Neural progenitor cell (in vitro differentiated cells): ENCODE data around the gene PLEKHA1. TPM values are rescaled to one million over a fixed set of nuclear protein-coding genes. Genes with fewer than 3 reads are reported as not detected.

Experiments
- DNase-seq: peaks from one replicate; pipeline ENCODE4 v3.0.0-alpha.2; 2016; ENCODE audit warnings: low spot score
- H2AFZ ChIP-seq: fragments of 200-600 bp; sonication (generic); replicated peaks from 2 replicates; pipeline ENCODE4 v1.6.1; 2016; ENCODE audit warnings: antibody characterized with exemption
- H3F3A ChIP-seq: fragments of 200-600 bp; sonication (generic); 2 replicates; pipeline ENCODE4 v1.6.1; 2016; ENCODE audit warnings: antibody characterized with exemption, low read depth
- H3K27ac ChIP-seq: fragments of 200-600 bp; sonication (generic); 2 replicates; pipeline ENCODE4 v1.5.1; 2016; ENCODE audit warnings: mild to moderate bottlenecking
- H3K27me3 ChIP-seq: fragments of 200-600 bp; sonication (generic); 2 replicates; pipeline ENCODE4 v1.6.1; 2016; ENCODE audit warnings: mild to moderate bottlenecking, moderate library complexity
- H3K36me3 ChIP-seq: fragments of 200-600 bp; sonication (generic); 2 replicates; pipeline ENCODE4 v1.5.1; 2016
- H3K4me1 ChIP-seq: fragments of 200-600 bp; sonication (generic); 2 replicates; pipeline ENCODE4 v1.6.1; 2016; ENCODE audit warnings: mixed run types
- H3K4me2 ChIP-seq: fragments of 200-600 bp; sonication (generic); 2 replicates; pipeline ENCODE4 v1.6.1; 2016
- H3K4me3 ChIP-seq: fragments of 200-600 bp; sonication (generic); 2 replicates; pipeline ENCODE4 v1.5.1; 2016
- H3K79me2 ChIP-seq: fragments of 200-600 bp; sonication (generic); 2 replicates; pipeline ENCODE4 v1.6.1; 2016; ENCODE audit warnings: low read depth
- H3K9ac ChIP-seq: fragments of 200-600 bp; sonication (generic); 2 replicates; pipeline ENCODE4 v1.6.1; 2016
- H3K9me3 ChIP-seq: fragments of 200-600 bp; sonication (generic); 2 replicates; pipeline ENCODE4 v1.5.1; 2016; ENCODE audit warnings: low read depth
- H4K20me1 ChIP-seq: fragments of 200-600 bp; sonication (generic); 2 replicates; pipeline ENCODE4 v1.6.1; 2016; ENCODE audit warnings: low read depth
- H3K27ac Mint-ChIP-seq: 3 replicates; pipeline ENCODE4 v1.8.0; 2021; ENCODE audit warnings: mixed read lengths
- H3K27me3 Mint-ChIP-seq: 2 replicates; pipeline ENCODE4 v1.8.0; 2022; ENCODE audit warnings: low read depth, mild to moderate bottlenecking, inconsistent platforms, moderate library complexity, mixed read lengths; ENCODE audit not compliant: insufficient read depth
- H3K36me3 Mint-ChIP-seq: 3 replicates; pipeline ENCODE4 v1.8.0; 2021; ENCODE audit warnings: mixed read lengths
- H3K4me1 Mint-ChIP-seq: 3 replicates; pipeline ENCODE4 v1.8.0; 2021; ENCODE audit warnings: mixed read lengths
- H3K4me3 Mint-ChIP-seq: 3 replicates; pipeline ENCODE4 v1.8.0; 2021; ENCODE audit warnings: mild to moderate bottlenecking, moderate library complexity, mixed read lengths
- H3K9me3 Mint-ChIP-seq: 3 replicates; pipeline ENCODE4 v1.8.0; 2020; ENCODE audit warnings: mixed read lengths
- EZH2 ChIP-seq: fragments of 200-600 bp; sonication (generic); IDR thresholded peaks from 2 replicates; pipeline ENCODE4 v1.6.1; 2017; ENCODE audit warnings: antibody characterized with exemption, mild to moderate bottlenecking, moderate library complexity
- EZH2phosphoT487 ChIP-seq: fragments of 200-600 bp; sonication (generic); IDR thresholded peaks from 2 replicates; pipeline ENCODE4 v1.6.1; 2017; ENCODE audit warnings: antibody characterized with exemption
- total RNA-seq: library from RNA; depleted of rRNA; stranded (reverse); fragments of >200 nt; gene quantifications from 2 replicates; pipeline ENCODE4 v1.2.3, GENCODE V29; 2015; ENCODE audit warnings: low replicate concordance
- TF ChIP-seq, protein P1 (sequence below): fragments of 200-600 bp; sonication (generic); IDR thresholded peaks from 2 replicates; pipeline ENCODE4 v1.5.1; 2017; ENCODE audit warnings: antibody characterized with exemption, mild to moderate bottlenecking

PLEKHA1 gene
- total RNA-seq, 1 donor from 2014 or later: 79.1 TPM

DNA sequence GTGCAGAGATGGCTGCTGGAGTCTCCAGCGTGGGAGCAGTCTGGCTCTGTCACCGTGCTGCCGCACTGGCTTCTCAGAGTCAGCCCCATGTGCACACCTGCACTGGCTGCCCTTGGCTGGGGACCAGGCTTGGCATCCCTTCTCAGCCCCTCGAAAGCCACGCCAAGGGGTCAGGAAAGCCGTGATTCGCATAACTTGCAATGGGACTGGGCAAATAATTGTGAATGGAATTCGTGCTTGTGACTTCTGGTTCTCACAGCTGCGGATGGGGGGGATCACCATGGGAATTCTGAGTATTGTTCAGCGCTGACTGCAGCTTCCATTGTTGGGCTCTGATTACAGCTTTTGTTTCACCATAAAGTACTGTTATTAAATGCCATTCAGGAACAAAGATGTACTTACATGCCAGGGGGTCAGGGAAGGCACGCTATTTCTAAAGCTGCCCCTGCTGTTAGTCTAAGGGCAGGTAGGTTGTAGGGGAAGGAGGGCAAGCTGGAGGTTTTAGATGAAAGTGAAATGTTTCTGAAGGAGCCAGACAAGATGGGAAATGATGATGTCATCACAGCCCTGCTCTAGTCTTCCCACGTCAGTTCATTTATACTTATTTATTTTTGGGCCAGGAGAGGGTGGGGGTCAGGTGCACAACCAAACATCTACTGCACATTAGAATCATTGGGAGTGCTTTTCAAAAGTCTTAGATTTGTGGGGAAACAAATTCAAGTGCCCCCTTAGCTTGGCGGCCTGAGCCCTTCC lies 5.8 kb upstream of the PLEKHA1 start:
- peak overlapping the region; percentile 53 for H3K27ac Mint-ChIP-seq

DNA sequence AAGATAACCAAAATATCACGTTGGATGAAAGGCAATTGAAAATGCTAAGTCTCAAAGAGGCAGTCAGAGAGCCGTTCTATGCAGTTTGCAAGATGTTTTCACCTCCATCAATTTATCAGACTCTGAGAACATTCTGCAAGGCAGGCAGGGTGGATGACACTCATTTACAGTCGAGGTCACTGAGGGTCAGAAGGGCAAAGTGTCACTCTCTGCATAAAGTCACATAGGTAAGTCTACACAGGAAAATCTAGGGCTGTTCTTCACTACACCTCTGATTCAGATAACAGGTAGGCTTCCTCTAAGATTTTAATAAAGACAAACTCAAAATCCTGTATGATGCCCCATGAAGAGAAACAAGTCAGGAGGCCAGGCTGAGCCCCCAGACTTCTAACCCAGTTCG lies 1.4 kb upstream of the PLEKHA1 start:
- H4K20me1 ChIP-seq: no peaks in the 10 kb centered on the region
- H3K36me3 Mint-ChIP-seq: no peaks in the 10 kb centered on the region
- no peak overlapping the region for H3K4me2 ChIP-seq
- no peak for DNase-seq
- H3K9me3 ChIP-seq: no peaks in the 10 kb centered on the region
- H3K36me3 ChIP-seq: no peaks in the 10 kb centered on the region
- TF ChIP-seq EZH2: no peak
- no peak for TF ChIP-seq EZH2phosphoT487
- TF ChIP-seq, protein P1, sequence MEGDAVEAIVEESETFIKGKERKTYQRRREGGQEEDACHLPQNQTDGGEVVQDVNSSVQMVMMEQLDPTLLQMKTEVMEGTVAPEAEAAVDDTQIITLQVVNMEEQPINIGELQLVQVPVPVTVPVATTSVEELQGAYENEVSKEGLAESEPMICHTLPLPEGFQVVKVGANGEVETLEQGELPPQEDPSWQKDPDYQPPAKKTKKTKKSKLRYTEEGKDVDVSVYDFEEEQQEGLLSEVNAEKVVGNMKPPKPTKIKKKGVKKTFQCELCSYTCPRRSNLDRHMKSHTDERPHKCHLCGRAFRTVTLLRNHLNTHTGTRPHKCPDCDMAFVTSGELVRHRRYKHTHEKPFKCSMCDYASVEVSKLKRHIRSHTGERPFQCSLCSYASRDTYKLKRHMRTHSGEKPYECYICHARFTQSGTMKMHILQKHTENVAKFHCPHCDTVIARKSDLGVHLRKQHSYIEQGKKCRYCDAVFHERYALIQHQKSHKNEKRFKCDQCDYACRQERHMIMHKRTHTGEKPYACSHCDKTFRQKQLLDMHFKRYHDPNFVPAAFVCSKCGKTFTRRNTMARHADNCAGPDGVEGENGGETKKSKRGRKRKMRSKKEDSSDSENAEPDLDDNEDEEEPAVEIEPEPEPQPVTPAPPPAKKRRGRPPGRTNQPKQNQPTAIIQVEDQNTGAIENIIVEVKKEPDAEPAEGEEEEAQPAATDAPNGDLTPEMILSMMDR: no peak
- H3K4me1 ChIP-seq: peaks cover 31% of the 10 kb centered on the region
- peaks cover 31% of the 10 kb centered on the region for H3K79me2 ChIP-seq
- no peak overlapping the region for H3K27ac Mint-ChIP-seq
- H2AFZ ChIP-seq: no peak overlapping the region
- H3K4me3 ChIP-seq: no peak overlapping the region
- H3K9ac ChIP-seq: no peak overlapping the region
- H3K4me1 Mint-ChIP-seq: peaks cover 36% of the 10 kb centered on the region
- H3K27me3 Mint-ChIP-seq: peaks cover 7% of the 10 kb centered on the region
- H3K27ac ChIP-seq: no peak overlapping the region
- H3K4me3 Mint-ChIP-seq: peak overlapping the region; percentile 88
- peaks cover 9% of the 10 kb centered on the region for H3F3A ChIP-seq
- peaks cover 18% of the 10 kb centered on the region for H3K27me3 ChIP-seq
- no peaks in the 10 kb centered on the region for H3K9me3 Mint-ChIP-seq

More for the DNA sequence above, 5.8 kb upstream of the PLEKHA1 start:
- Histone ChIP-seq H3K27ac (peak overlapping the region; percentile 56), H3K9ac (no peak overlapping the region), H3K4me1 (peaks cover 15% of the 10 kb centered on the region), H3F3A (peaks cover 6% of the 10 kb centered on the region), H2AFZ (peak overlapping the region; percentile 48), H4K20me1 (no peaks in the 10 kb centered on the region), H3K27me3 (peaks cover 13% of the 10 kb centered on the region), H3K36me3 (no peaks in the 10 kb centered on the region), H3K79me2 (no peaks in the 10 kb centered on the region), H3K4me2 (peak overlapping the region; percentile 37), H3K4me3 (no peak overlapping the region), H3K9me3 (no peaks in the 10 kb centered on the region)
- Mint-ChIP-seq H3K27me3 (no peaks in the 10 kb centered on the region), H3K4me1 (peaks cover 22% of the 10 kb centered on the region), H3K9me3 (peaks cover 8% of the 10 kb centered on the region), H3K4me3 (no peak overlapping the region), H3K36me3 (no peaks in the 10 kb centered on the region)
- DNase-seq: peak; percentile 73
- TF ChIP-seq, protein P1: no peak
- TF ChIP-seq EZH2phosphoT487 (no peak), EZH2 (no peak)

DNA sequence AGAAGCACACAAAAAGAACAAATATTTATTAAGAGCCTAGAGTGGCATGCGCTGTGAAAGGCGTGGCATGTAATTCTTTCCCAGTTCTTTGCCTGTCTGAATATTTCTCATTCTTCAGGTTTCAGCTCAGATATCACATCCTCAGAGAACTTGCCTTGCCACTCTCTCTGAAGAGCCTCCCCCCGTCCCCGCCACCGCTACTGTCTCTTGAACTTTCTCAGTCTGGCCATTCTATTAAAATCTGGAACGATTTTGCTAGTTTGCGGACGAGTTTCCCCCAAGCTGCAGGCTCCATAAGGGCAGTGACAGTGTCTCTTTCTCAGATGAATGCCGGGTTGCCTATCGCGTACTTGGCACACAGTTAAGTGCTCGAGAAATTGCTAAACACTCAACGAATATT lies 787 bp upstream of the PLEKHA1 start:
- H3K27me3 Mint-ChIP-seq: peaks cover 7% of the 10 kb centered on the region
- H3K36me3 Mint-ChIP-seq: peaks cover under 1% of the 10 kb centered on the region
- Histone ChIP-seq H2AFZ (peak overlapping the region; percentile 96), H3F3A (peaks cover 7% of the 10 kb centered on the region), H3K9me3 (no peaks in the 10 kb centered on the region), H3K9ac (no peak overlapping the region), H4K20me1 (no peaks in the 10 kb centered on the region), H3K36me3 (no peaks in the 10 kb centered on the region), H3K79me2 (peaks cover 38% of the 10 kb centered on the region), H3K4me1 (peaks cover 25% of the 10 kb centered on the region), H3K4me3 (peak overlapping the region; percentile 96), H3K4me2 (peak overlapping the region; percentile 96), H3K27me3 (peaks cover 18% of the 10 kb centered on the region), H3K27ac (no peak overlapping the region)
- no peak for DNase-seq
- H3K4me1 Mint-ChIP-seq: peaks cover 30% of the 10 kb centered on the region
- H3K27ac Mint-ChIP-seq: no peak overlapping the region
- H3K9me3 Mint-ChIP-seq: no peaks in the 10 kb centered on the region
- peak overlapping the region; percentile 88 for H3K4me3 Mint-ChIP-seq
- TF ChIP-seq EZH2: no peak
- TF ChIP-seq, protein P1: no peak
- no peak for TF ChIP-seq EZH2phosphoT487
